Neural progenitor cell (in vitro differentiated cells): ENCODE data around the gene C1QTNF7. TPM values are rescaled to one million over a fixed set of nuclear protein-coding genes. Genes with fewer than 3 reads are reported as not detected.

Source experiments
- DNase-seq: peaks from one replicate; pipeline ENCODE4 v3.0.0-alpha.2; 2016; ENCODE audit warnings: low spot score
- H2AFZ ChIP-seq: fragments of 200-600 bp; sonication (generic); replicated peaks from 2 replicates; pipeline ENCODE4 v1.6.1; 2016; ENCODE audit warnings: antibody characterized with exemption
- H3F3A ChIP-seq: fragments of 200-600 bp; sonication (generic); 2 replicates; pipeline ENCODE4 v1.6.1; 2016; ENCODE audit warnings: antibody characterized with exemption, low read depth
- H3K27ac ChIP-seq: fragments of 200-600 bp; sonication (generic); 2 replicates; pipeline ENCODE4 v1.5.1; 2016; ENCODE audit warnings: mild to moderate bottlenecking
- H3K27me3 ChIP-seq: fragments of 200-600 bp; sonication (generic); 2 replicates; pipeline ENCODE4 v1.6.1; 2016; ENCODE audit warnings: mild to moderate bottlenecking, moderate library complexity
- H3K36me3 ChIP-seq: fragments of 200-600 bp; sonication (generic); 2 replicates; pipeline ENCODE4 v1.5.1; 2016
- H3K4me1 ChIP-seq: fragments of 200-600 bp; sonication (generic); 2 replicates; pipeline ENCODE4 v1.6.1; 2016; ENCODE audit warnings: mixed run types
- H3K4me2 ChIP-seq: fragments of 200-600 bp; sonication (generic); 2 replicates; pipeline ENCODE4 v1.6.1; 2016
- H3K4me3 ChIP-seq: fragments of 200-600 bp; sonication (generic); 2 replicates; pipeline ENCODE4 v1.5.1; 2016
- H3K79me2 ChIP-seq: fragments of 200-600 bp; sonication (generic); 2 replicates; pipeline ENCODE4 v1.6.1; 2016; ENCODE audit warnings: low read depth
- H3K9ac ChIP-seq: fragments of 200-600 bp; sonication (generic); 2 replicates; pipeline ENCODE4 v1.6.1; 2016
- H3K9me3 ChIP-seq: fragments of 200-600 bp; sonication (generic); 2 replicates; pipeline ENCODE4 v1.5.1; 2016; ENCODE audit warnings: low read depth
- H4K20me1 ChIP-seq: fragments of 200-600 bp; sonication (generic); 2 replicates; pipeline ENCODE4 v1.6.1; 2016; ENCODE audit warnings: low read depth
- H3K27ac Mint-ChIP-seq: 3 replicates; pipeline ENCODE4 v1.8.0; 2021; ENCODE audit warnings: mixed read lengths
- H3K27me3 Mint-ChIP-seq: 2 replicates; pipeline ENCODE4 v1.8.0; 2022; ENCODE audit warnings: low read depth, mild to moderate bottlenecking, inconsistent platforms, moderate library complexity, mixed read lengths; ENCODE audit not compliant: insufficient read depth
- H3K36me3 Mint-ChIP-seq: 3 replicates; pipeline ENCODE4 v1.8.0; 2021; ENCODE audit warnings: mixed read lengths
- H3K4me1 Mint-ChIP-seq: 3 replicates; pipeline ENCODE4 v1.8.0; 2021; ENCODE audit warnings: mixed read lengths
- H3K4me3 Mint-ChIP-seq: 3 replicates; pipeline ENCODE4 v1.8.0; 2021; ENCODE audit warnings: mild to moderate bottlenecking, moderate library complexity, mixed read lengths
- H3K9me3 Mint-ChIP-seq: 3 replicates; pipeline ENCODE4 v1.8.0; 2020; ENCODE audit warnings: mixed read lengths
- CTCF ChIP-seq: fragments of 200-600 bp; sonication (generic); IDR thresholded peaks from 2 replicates; pipeline ENCODE4 v1.5.1; 2017; ENCODE audit warnings: antibody characterized with exemption, mild to moderate bottlenecking
- EZH2 ChIP-seq: fragments of 200-600 bp; sonication (generic); IDR thresholded peaks from 2 replicates; pipeline ENCODE4 v1.6.1; 2017; ENCODE audit warnings: antibody characterized with exemption, mild to moderate bottlenecking, moderate library complexity
- EZH2phosphoT487 ChIP-seq: fragments of 200-600 bp; sonication (generic); IDR thresholded peaks from 2 replicates; pipeline ENCODE4 v1.6.1; 2017; ENCODE audit warnings: antibody characterized with exemption
- total RNA-seq: library from RNA; depleted of rRNA; stranded (reverse); fragments of >200 nt; gene quantifications from 2 replicates; pipeline ENCODE4 v1.2.3, GENCODE V29; 2015; ENCODE audit warnings: low replicate concordance

C1QTNF7 gene
- total RNA-seq, 1 donor from 2014 or later = not detected

GRCh38 chr4:15381806-15382338, 46.0 kb upstream of the C1QTNF7 start:
- TF ChIP-seq EZH2phosphoT487 (no peak), CTCF (no peak), EZH2 (no peak)
- peaks cover 18% of the 10 kb centered on the region for H3K4me1 Mint-ChIP-seq
- Histone ChIP-seq H3K27me3 (no peaks in the 10 kb centered on the region), H3K4me1 (peaks cover 4% of the 10 kb centered on the region), H3F3A (no peaks in the 10 kb centered on the region), H3K36me3 (no peaks in the 10 kb centered on the region), H3K79me2 (no peaks in the 10 kb centered on the region), H3K9ac (no peak overlapping the region), H3K4me2 (no peak overlapping the region), H4K20me1 (no peaks in the 10 kb centered on the region), H2AFZ (no peak overlapping the region), H3K9me3 (no peaks in the 10 kb centered on the region), H3K4me3 (no peak overlapping the region), H3K27ac (no peak overlapping the region)
- no peak overlapping the region for H3K4me3 Mint-ChIP-seq
- peaks cover 2% of the 10 kb centered on the region for H3K36me3 Mint-ChIP-seq
- H3K27ac Mint-ChIP-seq = no peak overlapping the region
- DNase-seq = no peak
- peaks cover 3% of the 10 kb centered on the region for H3K27me3 Mint-ChIP-seq
- no peaks in the 10 kb centered on the region for H3K9me3 Mint-ChIP-seq

- H3K36me3 Mint-ChIP-seq = peaks cover 2% of the 10 kb centered on the region
- peaks cover 16% of the 10 kb centered on the region for H3K4me1 Mint-ChIP-seq
- no peaks in the 10 kb centered on the region for H4K20me1 ChIP-seq
- H3K27me3 ChIP-seq = no peaks in the 10 kb centered on the region
- H3K4me3 Mint-ChIP-seq = no peak overlapping the region
- H3F3A ChIP-seq = no peaks in the 10 kb centered on the region
- no peaks in the 10 kb centered on the region for H3K36me3 ChIP-seq
- no peak overlapping the region for H3K27ac ChIP-seq
- no peaks in the 10 kb centered on the region for H3K9me3 ChIP-seq
- H3K27me3 Mint-ChIP-seq = peaks cover 3% of the 10 kb centered on the region
- TF ChIP-seq EZH2phosphoT487 (no peak), EZH2 (no peak), CTCF (no peak)
- no peaks in the 10 kb centered on the region for H3K79me2 ChIP-seq
- H3K27ac Mint-ChIP-seq = no peak overlapping the region
- no peak overlapping the region for H3K4me3 ChIP-seq
- H2AFZ ChIP-seq = no peak overlapping the region
- DNase-seq = no peak
- H3K9me3 Mint-ChIP-seq = no peaks in the 10 kb centered on the region
- H3K9ac ChIP-seq = no peak overlapping the region
- peaks cover 4% of the 10 kb centered on the region for H3K4me1 ChIP-seq
- H3K4me2 ChIP-seq = no peak overlapping the region
Measured at GRCh38 chr4:15382669-15383273, 45.1 kb upstream of the C1QTNF7 start.

GRCh38 chr4:15385515-15385914, 42.3 kb upstream of the C1QTNF7 start:
- peaks cover 3% of the 10 kb centered on the region for H3K27me3 Mint-ChIP-seq
- Histone ChIP-seq H3F3A (no peaks in the 10 kb centered on the region), H3K79me2 (no peaks in the 10 kb centered on the region), H3K4me2 (no peak overlapping the region), H3K4me3 (no peak overlapping the region), H3K4me1 (no peaks in the 10 kb centered on the region), H3K27ac (no peak overlapping the region), H3K9me3 (no peaks in the 10 kb centered on the region), H2AFZ (no peak overlapping the region), H4K20me1 (no peaks in the 10 kb centered on the region), H3K27me3 (no peaks in the 10 kb centered on the region), H3K9ac (no peak overlapping the region), H3K36me3 (no peaks in the 10 kb centered on the region)
- DNase-seq = no peak
- no peak overlapping the region for H3K27ac Mint-ChIP-seq
- TF ChIP-seq CTCF = no peak
- TF ChIP-seq EZH2 = no peak
- no peak for TF ChIP-seq EZH2phosphoT487
- H3K9me3 Mint-ChIP-seq = no peaks in the 10 kb centered on the region
- peaks cover 7% of the 10 kb centered on the region for H3K4me1 Mint-ChIP-seq
- H3K36me3 Mint-ChIP-seq = peaks cover 2% of the 10 kb centered on the region
- no peak overlapping the region for H3K4me3 Mint-ChIP-seq
